Keratinocyte (primary cell): ENCODE measurements around the gene MAP3K8. TPM values are rescaled to one million over a fixed set of nuclear protein-coding genes. Genes with fewer than 3 reads are reported as not detected.

Experiments used
- DNase-seq: peaks from one replicate; pipeline ENCODE4 v3.0.0-alpha.2; 2011; ENCODE audit warnings: low read depth, missing footprints, low spot score
- FAIRE-seq: peaks from 2 replicates; lab custom pipeline; 2011; peaks lifted over from hg19 to GRCh38; lab: Jason Lieb, UNC
- H2AFZ ChIP-seq: 2 replicates; pipeline ENCODE4 v1.6.0; 2012; ENCODE audit warnings: low read length, control low read depth, inconsistent platforms; ENCODE audit not compliant: control insufficient read depth
- H3K27ac ChIP-seq: 2 replicates; pipeline ENCODE4 v1.5.1; 2011; ENCODE audit warnings: low read length; ENCODE audit not compliant: control insufficient read depth, insufficient read depth
- H3K27me3 ChIP-seq: 3 replicates; pipeline ENCODE4 v1.6.0; 2011; ENCODE audit warnings: low read length; ENCODE audit not compliant: control insufficient read depth, insufficient read depth; ENCODE audit errors: extremely low read depth
- H3K36me3 ChIP-seq, 2 experiments: 2 replicates in 1 of 2; 3 replicates in 1 of 2; pipeline ENCODE4 v1.5.1; 2011; ENCODE audit warnings: low read length in 2 of 2, mild to moderate bottlenecking in 1 of 2; ENCODE audit not compliant: control insufficient read depth in 2 of 2, insufficient read depth in 2 of 2; ENCODE audit errors: extremely low read depth in 1 of 2
- H3K4me1 ChIP-seq: 3 replicates; pipeline ENCODE4 v1.5.1; 2011; ENCODE audit warnings: low read length; ENCODE audit not compliant: control insufficient read depth, insufficient read depth; ENCODE audit errors: extremely low read depth
- H3K4me2 ChIP-seq: 3 replicates; pipeline ENCODE4 v1.6.0; 2011; ENCODE audit warnings: low read depth, low read length; ENCODE audit not compliant: control insufficient read depth, insufficient read depth; ENCODE audit errors: extremely low read depth
- H3K4me3 ChIP-seq, 3 experiments: fragments of 200-600 bp in 1 of 3; sonication (generic) in 1 of 3; 2 replicates in 2 of 3; 3 replicates in 1 of 3; pipeline ENCODE4 v1.5.1; 2011 to 2016; ENCODE audit warnings: low read length in 3 of 3, mild to moderate bottlenecking in 3 of 3, control low read depth in 2 of 3, inconsistent platforms in 1 of 3, low read depth in 1 of 3, mixed read lengths in 1 of 3, mixed run types in 1 of 3, moderate library complexity in 1 of 3; ENCODE audit not compliant: control insufficient read depth in 2 of 3, insufficient read depth in 2 of 3; ENCODE audit errors: extremely low read depth in 1 of 3
- H3K79me2 ChIP-seq: 2 replicates; pipeline ENCODE4 v1.6.0; 2012; ENCODE audit warnings: low read length; ENCODE audit not compliant: control insufficient read depth, insufficient read depth
- H3K9ac ChIP-seq: 3 replicates; pipeline ENCODE4 v1.6.0; 2011; ENCODE audit warnings: low read length; ENCODE audit not compliant: control insufficient read depth, insufficient read depth; ENCODE audit errors: extremely low read depth
- H3K9me1 ChIP-seq: 3 replicates; pipeline ENCODE4 v1.6.0; 2011; ENCODE audit warnings: low read length; ENCODE audit not compliant: control insufficient read depth, insufficient read depth; ENCODE audit errors: extremely low read depth
- H3K9me3 ChIP-seq: 2 replicates; pipeline ENCODE4 v1.5.1; 2012; ENCODE audit warnings: low read depth, low read length; ENCODE audit not compliant: control insufficient read depth
- H4K20me1 ChIP-seq: 3 replicates; pipeline ENCODE4 v1.6.0; 2011; ENCODE audit warnings: low read length; ENCODE audit not compliant: control insufficient read depth, insufficient read depth; ENCODE audit errors: extremely low read depth
- CTCF ChIP-seq, 3 experiments: IDR thresholded peaks in 1 of 3; conservative IDR thresholded peaks in 1 of 3; optimal IDR thresholded peaks in 1 of 3; 2 replicates in 2 of 3; 3 replicates in 1 of 3; pipeline versions ENCODE3 to v1.5.1; 2011; ENCODE audit warnings: low read length in 3 of 3, mild to moderate bottlenecking in 3 of 3, moderate library complexity in 2 of 3, control low read depth in 1 of 3, inconsistent platforms in 1 of 3; ENCODE audit not compliant: insufficient read depth in 2 of 3; ENCODE audit errors: extremely low read depth in 1 of 3
- EZH2 ChIP-seq: IDR thresholded peaks from one replicate; pipeline ENCODE4 v1.6.1; 2012; ENCODE audit warnings: inconsistent platforms, mild to moderate bottlenecking, low read length, moderate library complexity
- dilution Hi-C: fragments of 300-500 bp; cut with MboI; formaldehyde crosslinking; loops from one replicate; pipeline ENCODE4 v1.7.0; 2020; ENCODE audit warnings: low sequenced_read_pairs; ENCODE audit not compliant: extremely low pct_ligation_motif_present
- polyA plus RNA-seq, 5 experiments: library from polyadenylated mRNA; depleted of rRNA in 3 of 5; stranded (reverse) in 3 of 5; stranded (forward) in 1 of 5; unstranded in 1 of 5; fragments of >200 nt; gene quantifications; 1 replicate in 1 of 5; 2 replicates in 3 of 5; 3 replicates in 1 of 5; pipeline versions ENCODE4 v1.2.1 to v1.2.3, GENCODE V29; 2011 to 2012; ENCODE audit warnings: missing spikeins in 2 of 5, low read depth in 1 of 5, low replicate concordance in 1 of 5

The MAP3K8 gene
- polyA plus RNA-seq, 1 donor (not counting 4 experiments of a cell fraction or from before 2014, with no cell fraction given) = 4.9 TPM

GRCh38 chr10:30488316-30488715 is 54.3 kb downstream of the MAP3K8 start:
- H3K79me2 ChIP-seq = no peaks in the 10 kb centered on the region
- H3K9me1 ChIP-seq = no peaks in the 10 kb centered on the region
- no peak overlapping the region for H3K4me2 ChIP-seq
- no peak overlapping the region for H2AFZ ChIP-seq
- dilution Hi-C loops = no loop called here
- no peak overlapping the region for H3K4me3 ChIP-seq
- TF ChIP-seq CTCF (optimal IDR thresholded peaks at IDR 0.05 in 1 of 3, IDR thresholded peaks at IDR 0.05 in 1 of 3, conservative IDR thresholded peaks at IDR 0.05 in 1 of 3; ENCODE audit: extremely low read depth in 1 of 3, insufficient read depth in 2 of 3, low read length in 3 of 3) (no peak), EZH2 (no peak)
- FAIRE-seq (no peak), DNase-seq (no peak)
- H3K9ac ChIP-seq = no peak overlapping the region
- H3K27me3 ChIP-seq = no peaks in the 10 kb centered on the region
- H3K27ac ChIP-seq = no peak overlapping the region
- H3K9me3 ChIP-seq = peaks cover 2% of the 10 kb centered on the region
- H4K20me1 ChIP-seq = no peaks in the 10 kb centered on the region
- H3K36me3 ChIP-seq = no peaks in the 10 kb centered on the region
- peaks cover 9% of the 10 kb centered on the region for H3K4me1 ChIP-seq

- no peaks in the 10 kb centered on the region for H3K27me3 ChIP-seq
- H3K4me2 ChIP-seq = no peak overlapping the region
- H3K9ac ChIP-seq = no peak overlapping the region
- no peak for DNase-seq
- H4K20me1 ChIP-seq = no peaks in the 10 kb centered on the region
- TF ChIP-seq EZH2 (no peak), CTCF (optimal IDR thresholded peaks at IDR 0.05 in 1 of 3, IDR thresholded peaks at IDR 0.05 in 1 of 3, conservative IDR thresholded peaks at IDR 0.05 in 1 of 3; ENCODE audit: extremely low read depth in 1 of 3, insufficient read depth in 2 of 3, low read length in 3 of 3) (no peak)
- dilution Hi-C loops = no loop called here
- H3K27ac ChIP-seq = no peak overlapping the region
- no peak overlapping the region for H2AFZ ChIP-seq
- no peaks in the 10 kb centered on the region for H3K79me2 ChIP-seq
- peaks cover 9% of the 10 kb centered on the region for H3K4me1 ChIP-seq
- no peaks in the 10 kb centered on the region for H3K9me3 ChIP-seq
- H3K36me3 ChIP-seq = no peaks in the 10 kb centered on the region
- no peak overlapping the region for H3K4me3 ChIP-seq
- no peaks in the 10 kb centered on the region for H3K9me1 ChIP-seq
- no peak for FAIRE-seq
These were observed 55.4 kb downstream of the MAP3K8 start for GRCh38 chr10:30489346-30489745.
